ENCODE results near the gene PPEF2.
"Not testable (repeated sequence)": the region's sequence is repeated elsewhere in the genome, so short reads cannot be mapped to it uniquely, and the experiment has no call there.

The PPEF2 gene, protein sequence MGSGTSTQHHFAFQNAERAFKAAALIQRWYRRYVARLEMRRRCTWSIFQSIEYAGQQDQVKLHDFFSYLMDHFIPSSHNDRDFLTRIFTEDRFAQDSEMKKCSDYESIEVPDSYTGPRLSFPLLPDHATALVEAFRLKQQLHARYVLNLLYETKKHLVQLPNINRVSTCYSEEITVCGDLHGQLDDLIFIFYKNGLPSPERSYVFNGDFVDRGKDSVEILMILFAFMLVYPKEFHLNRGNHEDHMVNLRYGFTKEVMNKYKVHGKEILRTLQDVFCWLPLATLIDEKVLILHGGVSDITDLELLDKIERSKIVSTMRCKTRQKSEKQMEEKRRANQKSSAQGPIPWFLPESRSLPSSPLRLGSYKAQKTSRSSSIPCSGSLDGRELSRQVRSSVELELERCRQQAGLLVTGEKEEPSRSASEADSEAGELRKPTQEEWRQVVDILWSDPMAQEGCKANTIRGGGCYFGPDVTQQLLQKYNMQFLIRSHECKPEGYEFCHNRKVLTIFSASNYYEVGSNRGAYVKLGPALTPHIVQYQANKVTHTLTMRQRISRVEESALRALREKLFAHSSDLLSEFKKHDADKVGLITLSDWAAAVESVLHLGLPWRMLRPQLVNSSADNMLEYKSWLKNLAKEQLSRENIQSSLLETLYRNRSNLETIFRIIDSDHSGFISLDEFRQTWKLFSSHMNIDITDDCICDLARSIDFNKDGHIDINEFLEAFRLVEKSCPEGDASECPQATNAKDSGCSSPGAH

DNA sequence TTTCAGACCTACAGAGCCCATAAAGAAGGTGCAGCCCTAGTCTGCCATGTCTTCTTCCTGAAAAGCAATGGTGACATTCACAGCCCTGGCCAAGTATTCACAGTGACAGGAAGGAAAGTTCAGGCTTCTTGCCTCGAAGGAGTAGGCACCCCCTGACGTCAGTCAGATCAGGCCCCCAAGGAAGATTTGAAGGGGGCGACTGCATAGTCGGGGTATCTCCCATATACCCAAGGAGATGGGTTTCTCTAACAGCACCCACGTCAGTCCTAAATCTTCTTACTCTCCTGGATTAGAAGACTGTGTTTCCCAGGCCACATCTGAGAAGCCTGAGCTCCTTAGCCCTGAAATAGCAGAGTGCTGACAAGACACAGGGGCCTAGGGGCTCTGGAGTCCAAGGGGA is at the start of gene PPEF2:
TSS of gene PPEF2 (minus strand) at position 101 of the 400 bp plus-strand sequence. CDS start 6,127 bp downstream, outside the sequence.
- DNase-seq: peak; percentile 37

DNA sequence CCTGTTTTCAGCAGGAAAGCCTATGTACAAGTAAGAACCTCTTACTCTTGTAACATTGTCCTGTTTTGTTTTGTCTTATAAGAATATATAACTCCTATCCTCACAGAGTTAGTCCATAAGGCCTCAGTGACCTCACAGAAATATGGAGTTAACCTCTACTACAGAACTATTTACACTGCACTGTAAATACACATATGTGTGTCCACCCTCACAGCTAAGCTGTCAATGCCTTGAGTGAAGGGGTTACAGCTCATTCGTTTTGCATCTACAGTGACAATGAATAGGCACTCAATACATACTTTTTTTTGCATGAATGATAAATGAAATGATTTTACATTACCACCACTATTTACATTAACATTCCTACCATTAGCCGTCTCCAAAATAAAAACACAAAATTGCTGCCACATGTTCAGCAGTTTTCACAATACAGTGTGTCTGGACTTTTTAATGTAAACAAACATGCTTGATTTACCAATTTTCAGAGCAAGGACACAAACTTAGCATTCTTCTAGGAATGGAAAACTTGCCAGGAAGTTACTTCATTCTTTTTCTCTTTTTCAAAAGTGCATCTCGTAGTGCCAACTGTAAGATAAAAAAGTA is 48.1 kb upstream of the PPEF2 start:
- DNase-seq: no peak

DNA sequence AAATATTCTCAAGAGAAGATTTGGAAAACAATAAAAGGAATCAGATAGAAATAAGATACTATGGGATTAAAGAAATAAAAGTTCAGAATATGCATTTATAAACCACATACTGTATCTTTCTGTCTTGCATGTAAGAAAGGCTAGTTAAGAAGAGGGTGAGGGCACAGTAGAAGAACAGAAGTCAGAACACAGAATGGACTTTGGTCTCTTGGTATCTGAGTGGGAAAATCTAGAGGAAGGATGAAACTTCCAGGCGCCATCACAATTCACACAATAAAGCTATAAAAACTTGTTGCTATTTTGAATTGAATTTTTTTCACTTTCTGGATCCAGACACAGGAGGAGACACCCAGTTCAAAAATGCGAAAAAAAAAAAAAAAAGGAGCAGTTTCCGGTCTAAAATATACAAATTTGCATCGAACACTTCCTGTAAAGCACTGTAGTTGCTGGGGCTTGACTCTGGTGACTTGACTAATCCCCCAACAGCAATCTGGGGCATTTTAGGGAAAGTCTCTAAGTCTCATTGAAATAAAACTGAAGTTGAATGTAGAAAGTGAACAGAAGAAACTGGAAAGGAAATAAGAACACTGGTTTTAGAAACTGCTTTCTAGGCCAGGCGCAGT is 46.7 kb upstream of the PPEF2 start:
- no peak for DNase-seq

DNA sequence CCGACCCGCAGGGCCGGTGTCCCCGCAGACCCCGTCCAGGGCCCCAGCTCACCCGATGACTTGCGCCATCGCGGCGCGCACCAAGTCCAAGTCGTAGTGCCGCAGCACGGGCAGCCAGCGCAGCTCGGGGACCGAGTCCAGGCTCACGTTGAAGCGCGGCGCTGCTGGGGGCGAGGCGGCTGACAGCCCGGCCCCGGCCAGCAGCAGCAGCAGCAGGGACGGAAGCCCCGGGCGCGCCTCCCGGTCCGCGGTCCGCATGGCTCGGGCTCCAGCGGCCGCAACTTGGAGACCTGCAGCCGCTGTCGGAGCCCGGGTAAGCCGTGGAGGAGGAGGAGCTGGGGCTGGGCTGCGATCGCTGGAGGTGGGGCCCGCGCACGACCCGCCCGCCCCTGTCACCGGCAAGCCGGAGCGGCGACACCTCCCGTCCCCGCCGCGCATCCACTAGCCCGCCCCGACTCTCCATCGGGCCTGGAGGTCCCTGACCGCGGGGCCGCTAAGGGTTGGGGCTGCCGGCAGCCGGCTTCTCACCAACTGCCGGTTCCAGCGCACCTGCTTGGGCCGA is 38.5 kb upstream of the PPEF2 start, which contains the start of gene NAAA:
TSS of gene NAAA (minus strand) at position 322 of the 562 bp plus-strand sequence. CDS start at position 258, 64 bp downstream.
- peak; percentile 90 for DNase-seq

DNA sequence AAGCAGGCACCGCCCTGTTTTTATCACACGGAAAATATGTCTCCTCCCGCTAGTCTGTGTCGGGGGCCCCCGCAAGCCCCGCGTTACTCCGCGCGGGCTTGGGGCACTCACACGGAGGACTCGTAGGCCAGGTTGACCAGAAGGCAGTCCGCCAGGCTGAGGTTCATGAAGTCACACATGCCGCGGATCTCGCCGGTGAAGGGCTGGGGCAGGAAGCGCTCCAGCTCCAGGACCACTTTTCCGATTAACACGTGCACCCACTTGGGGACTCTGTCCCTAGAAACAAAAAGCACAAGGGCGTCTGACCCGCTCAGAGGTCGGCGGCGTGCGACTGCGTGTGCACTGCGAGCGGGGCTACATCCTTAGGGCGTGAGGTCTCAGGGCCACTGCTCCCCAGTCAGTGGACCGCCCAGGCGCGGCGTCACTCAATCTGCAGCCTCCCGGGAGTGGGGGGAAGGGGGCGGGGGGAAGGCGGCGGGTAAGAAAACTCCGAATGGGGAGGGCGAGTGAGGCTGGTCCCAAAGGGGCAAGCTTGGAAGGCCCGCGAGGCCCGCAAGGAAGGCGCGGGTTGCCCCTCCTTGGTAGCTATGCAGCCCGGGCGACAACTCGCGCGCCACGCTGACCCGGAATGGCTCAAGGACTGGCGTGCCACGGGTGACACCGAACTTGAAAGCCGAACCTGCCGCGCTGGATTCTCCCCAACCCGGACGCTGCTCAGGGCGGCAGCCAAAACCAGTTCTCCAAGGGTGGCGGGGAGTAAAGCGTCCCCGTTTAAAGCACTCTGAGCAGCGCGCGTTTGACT is 37.8 kb upstream of the PPEF2 start:
- DNase-seq: peak; percentile 68

DNA sequence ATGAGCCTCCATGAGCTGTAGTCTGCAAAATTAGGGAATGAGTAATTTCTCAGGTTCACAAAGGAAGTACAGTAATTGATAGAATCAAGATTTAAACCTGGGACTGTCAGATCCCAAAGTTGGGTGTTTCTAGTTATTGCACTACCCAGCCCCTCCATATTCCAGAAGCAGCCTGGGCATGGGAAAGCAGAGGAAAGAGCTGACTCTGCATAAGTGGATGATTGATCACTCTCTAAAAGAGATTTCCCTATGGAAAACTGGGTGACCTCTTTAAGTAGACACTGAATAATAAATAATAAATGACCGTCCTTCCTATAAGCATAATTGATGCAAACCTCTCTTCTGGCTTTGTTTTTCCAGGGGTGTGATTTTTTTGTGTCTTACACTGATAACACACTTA is 33.4 kb upstream of the PPEF2 start:
- DNase-seq: no peak

DNA sequence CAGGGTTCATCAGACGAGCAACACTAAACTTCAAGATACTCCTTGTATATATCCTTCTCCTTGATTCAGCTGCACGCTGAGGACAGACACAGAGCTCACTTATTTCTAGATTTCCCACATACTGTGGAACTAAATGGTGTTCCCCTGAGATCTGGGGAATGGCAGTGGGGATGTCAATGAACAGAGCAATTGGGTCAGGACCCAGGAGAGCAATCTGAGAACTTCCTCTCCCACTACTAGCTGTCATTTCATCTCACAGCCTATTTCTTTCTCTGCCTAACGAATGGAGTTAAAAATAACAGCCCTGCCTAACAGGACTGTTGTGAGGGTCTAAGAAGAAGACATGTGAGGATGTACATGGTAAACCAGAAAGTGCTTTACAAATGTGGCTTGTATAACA is 27.9 kb upstream of the PPEF2 start:
- no peak for DNase-seq

DNA sequence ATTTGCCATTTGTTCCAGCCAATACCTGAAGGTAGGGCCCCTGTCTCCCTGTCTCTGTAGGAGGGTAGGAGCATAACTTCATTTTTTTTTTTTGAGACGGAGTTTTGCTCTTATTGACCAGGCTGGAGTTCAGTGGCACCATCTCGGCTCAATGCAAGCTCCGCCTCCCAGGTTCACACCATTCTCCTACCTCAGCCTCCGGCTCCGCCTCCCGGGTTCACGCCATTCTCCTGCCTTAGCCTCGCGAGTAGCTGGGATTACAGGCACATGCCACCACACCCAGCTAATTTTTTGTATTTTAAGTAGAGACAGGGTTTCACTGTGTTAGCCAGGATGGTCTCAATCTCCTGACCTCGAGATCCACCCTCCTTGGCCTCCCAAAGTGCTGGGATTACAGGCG is 22.7 kb upstream of the PPEF2 start:
- not testable (repeated sequence) for DNase-seq

DNA sequence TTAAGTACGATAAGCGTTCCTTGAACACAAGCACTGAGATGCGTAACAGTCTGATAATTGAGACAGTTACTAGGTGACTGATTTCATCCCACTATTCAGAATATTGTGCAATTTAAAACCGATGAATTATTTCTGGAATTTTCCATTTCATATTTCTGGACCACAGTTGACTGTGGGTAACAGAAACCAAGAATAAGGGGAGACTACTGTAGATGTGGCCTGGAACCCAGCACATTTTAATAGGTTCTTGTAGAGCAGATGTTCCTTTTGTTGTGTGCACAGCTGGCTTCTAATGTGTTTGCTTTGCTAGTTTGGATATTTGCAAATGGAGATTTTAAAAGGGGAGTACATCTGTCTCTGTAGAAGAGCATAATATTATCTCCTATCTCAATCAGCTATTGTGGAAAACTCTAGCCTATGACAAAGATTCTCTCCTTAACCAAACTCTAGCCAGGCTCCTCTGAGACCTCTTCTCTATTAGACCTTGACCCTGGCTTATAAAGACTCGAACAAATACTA is 22.1 kb upstream of the PPEF2 start:
- no peak for DNase-seq

DNA sequence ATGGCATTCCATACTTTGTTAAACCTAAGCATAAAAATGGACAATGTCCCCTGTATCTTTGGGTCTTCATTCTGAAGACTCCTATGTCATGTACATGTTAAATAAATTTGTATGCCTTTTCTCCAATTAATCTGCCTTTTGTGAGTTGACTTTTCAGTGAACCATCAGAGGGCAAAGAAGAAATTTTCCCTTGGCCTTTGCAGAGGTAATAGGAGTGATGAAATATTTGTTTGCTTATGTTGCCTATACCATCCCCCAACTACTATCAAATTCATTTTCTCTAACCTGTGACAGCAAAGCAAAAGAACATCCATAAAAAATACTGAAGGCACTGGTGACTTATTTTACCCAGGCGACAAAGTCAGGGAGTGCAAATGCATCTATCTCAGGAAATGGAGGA is 20.3 kb upstream of the PPEF2 start:
- DNase-seq: no peak

DNA sequence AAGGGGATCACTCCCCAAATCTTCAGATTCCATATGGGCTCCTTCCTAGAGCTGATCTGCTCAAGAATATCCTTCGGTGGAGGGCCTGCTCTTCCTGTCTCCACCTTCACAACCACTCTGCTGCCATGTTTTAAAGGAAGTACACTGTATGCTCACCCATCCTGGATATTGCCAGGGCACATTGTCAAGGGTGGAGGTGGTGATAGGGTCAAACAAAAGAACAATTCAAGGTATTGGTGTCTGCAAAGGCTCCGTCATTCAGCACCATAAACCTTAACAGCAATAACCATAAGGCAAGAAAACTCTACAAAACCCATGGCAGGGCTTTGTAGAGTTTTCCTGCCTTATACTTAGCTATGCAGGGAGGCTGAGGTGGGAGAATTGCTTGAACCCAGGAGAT is 19.7 kb upstream of the PPEF2 start:
- DNase-seq: no peak

DNA sequence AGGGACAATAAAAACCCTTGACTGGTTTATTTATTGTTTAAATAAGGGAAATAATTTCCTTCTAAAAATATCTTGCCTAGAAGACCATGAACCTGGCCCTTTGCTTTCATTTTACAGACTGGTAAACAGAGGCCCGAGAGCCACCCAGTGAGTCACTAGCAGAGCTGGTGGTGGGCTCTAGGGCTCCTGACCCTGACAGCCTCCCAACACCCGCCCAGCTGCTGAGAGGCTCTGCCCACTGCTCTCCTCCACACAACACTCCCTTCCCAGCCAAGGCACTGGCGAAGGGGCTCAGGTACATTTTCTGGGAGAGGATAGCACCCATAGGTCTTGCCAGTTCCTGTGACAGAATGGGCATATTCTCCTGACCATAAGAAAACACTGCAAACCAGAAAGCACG is 18.1 kb upstream of the PPEF2 start:
- DNase-seq: no peak

DNA sequence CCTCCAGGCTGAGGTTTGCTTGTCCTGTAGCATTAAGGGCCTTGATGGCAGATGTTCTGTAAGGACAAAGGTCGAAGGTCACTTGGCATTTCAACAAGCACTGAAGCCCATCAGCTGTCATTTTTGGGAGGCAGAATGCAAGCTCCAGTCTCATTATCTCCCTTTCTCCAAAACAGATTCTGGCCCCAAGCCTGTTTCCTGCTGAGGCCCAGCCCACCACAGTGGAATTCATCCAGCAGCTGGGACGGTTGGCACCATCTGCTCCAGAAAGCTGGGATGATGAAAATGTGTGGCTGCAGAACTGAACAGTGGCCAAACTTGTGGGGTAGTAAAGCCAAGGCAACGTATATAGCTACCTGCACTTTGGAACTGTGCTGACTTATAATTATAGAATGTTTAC is 17.7 kb upstream of the PPEF2 start:
- DNase-seq: no peak

DNA sequence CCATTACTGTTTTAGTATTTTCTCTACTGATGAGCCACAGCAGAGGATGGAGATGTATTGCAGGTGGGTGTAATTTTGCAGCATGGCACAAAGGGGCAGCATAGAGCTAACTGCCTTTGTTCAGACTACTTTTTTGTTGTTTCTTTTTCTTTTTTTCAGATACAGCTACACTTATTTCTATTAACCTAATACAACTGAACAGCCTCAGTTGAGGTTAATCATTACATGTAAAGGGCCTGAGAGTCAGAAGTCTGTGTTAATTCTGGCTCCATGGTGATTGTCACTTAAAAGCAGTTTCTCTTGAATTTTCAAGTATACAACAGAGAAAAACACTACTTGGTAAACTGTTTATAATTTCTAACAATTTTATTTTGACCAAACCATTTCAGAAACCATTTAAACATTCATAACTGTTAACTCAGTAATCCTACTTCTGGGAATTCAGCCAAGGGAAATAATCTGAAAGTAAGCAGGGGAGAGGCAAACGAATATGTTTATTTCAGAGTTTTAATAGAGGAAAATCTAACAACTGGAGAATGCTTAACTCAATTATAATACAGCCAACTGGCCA is 13.9 kb upstream of the PPEF2 start:
- peak; percentile 35 for DNase-seq

DNA sequence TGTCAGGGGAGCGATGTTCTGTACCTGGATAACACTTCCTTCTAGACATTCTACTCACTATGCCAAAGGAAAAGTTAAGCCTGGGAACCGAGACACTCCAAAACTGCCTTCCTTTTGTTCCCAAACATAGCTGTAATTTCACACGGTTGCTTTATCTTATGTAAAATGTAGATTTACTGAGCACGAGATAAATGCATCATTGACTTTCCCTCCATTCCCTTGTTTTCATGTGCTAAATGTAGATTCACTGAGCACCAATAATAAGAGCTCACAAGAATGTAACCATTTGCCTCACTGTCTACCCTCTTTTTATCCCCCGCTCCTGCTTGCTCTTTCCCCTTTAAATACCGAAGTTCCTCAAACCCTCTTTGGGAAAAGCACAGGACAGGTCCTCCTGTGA is 10.7 kb upstream of the PPEF2 start:
- DNase-seq: no peak

DNA sequence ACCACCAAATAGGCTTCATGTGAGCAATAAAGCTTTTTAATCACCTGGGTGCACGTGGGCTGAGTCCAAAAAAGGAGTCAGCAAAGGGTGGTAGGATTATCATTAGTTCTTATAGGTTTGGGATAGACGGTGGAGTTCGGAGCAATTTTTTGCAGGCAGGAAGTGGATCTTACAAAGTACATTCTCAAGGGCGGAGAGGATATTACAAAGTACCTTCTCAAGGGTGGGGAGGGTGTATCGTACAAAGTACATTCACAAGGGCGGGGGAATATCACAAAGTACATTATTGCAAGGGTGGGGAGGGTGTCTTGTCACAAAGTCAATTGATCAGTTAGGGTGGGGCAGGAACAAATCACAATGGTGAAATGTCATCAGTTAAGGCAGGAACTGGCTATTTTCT is 8.6 kb upstream of the PPEF2 start:
- DNase-seq: not testable (repeated sequence)

DNA sequence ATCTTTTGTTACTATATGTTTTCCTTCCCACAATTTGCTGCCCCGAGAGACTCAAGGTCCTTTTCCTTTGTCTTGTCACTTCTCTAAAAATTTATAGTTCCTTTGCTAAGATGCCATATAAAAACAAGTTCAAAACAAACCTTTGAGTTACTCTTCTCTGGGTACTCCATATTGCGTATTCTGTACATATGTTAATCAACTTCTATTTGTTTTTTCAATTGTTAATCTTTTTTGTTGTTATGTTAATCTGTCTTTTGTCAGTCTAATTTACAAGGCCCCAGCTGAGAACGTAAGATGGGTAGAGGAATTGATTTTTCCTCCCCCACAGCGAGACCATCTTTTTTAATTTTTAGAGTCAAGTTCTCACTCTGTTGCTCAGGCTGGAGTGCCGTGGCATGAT is 7.2 kb upstream of the PPEF2 start:
- DNase-seq: no peak

DNA sequence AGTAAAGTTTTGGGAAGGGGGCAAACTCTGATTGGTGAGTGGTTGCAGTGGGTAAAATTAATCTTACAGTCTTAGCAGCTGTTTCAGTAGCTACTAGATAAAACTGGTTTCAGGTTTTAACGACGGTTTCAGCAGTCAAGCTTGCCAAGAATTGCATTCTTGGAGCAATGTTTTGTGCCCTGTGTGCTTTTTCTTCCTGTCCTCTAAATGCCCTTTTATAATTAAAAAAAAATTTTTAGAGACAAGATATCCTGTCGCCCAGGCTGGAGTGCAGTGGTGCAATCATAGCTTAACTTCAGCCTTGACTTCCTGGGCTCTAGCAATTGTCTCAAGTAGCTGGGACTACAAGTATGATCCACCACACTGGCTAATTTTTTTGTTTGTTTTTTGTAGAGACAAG is 6.3 kb upstream of the PPEF2 start:
- DNase-seq: no peak

DNA sequence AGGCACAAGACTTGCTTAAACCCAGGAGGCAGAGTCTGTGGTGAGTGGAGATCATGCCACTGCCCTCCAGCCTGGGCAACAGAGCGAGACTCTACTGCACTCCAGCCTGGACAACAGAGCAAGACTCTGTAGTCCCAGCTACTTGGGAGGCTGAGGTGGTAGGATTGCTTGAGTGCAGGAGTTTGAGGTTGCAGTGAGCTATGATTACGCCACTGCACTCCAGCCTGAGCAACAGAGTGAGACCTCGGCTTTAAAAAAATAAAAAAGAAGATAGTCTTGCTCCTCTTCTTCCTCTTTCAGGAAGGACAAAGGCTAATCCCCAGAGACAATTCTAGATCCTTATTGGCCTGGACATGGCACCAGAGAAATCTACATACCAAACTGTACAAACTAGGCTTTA is 5.7 kb upstream of the PPEF2 start:
- no peak for DNase-seq

DNA sequence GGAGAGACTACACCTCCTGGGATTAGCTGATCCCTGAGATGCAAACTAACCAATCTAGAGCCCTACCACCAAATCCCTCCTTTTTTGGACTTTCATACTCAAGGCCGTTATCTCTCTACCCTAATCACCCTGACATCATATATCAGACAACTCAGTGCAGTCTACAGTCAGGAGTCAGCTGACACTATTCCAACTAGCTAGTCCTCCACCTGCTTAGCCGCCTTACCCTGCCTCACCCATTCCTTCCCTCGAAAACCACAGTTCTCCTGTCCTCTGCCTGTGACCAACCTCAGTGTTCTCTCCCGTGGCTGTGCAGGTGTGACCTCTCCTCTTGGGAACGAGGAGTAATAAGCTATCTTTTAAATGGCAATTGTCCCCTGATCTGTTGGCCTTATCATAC is 1.8 kb upstream of the PPEF2 start:
- peak; percentile 12 for DNase-seq

DNA sequence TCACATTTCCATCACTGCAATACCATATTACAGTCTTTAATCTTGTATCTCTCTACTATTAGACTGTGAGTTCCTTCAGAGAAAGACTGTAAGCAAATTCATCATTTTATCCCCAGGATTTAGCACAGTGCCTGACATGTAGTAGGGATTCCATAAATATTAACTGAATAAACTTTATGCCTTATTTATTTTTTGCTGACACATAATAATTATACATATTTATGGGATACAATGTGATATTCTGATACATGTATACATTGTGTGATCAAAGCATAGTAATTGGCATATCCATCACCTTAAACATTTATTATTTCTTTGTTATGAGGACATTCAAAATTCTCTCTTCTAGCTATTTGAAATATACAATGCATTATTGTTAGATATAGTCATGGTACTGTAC is 3.7 kb downstream of the PPEF2 start:
- DNase-seq: no peak

Measured in NCI-H82 (cell line).